Tibial nerve (tissue), 3 donors: ENCODE data around the gene LRRC30.

ENCODE experiments used
- POLR2A ChIP-seq, 2 donors: fragments of 450-650 bp; IDR thresholded peaks; one replicate each; pipeline ENCODE4 v1.6.1; 2017; ENCODE audit warnings: antibody characterized with exemption in 2 of 2, mild to moderate bottlenecking in 2 of 2, moderate library complexity in 2 of 2
- TF ChIP-seq, protein P1 (sequence below), 5 experiments: fragments of 200-600 bp in 3 of 5; fragments of 450-650 bp in 2 of 5; sonication (generic) in 3 of 5; IDR thresholded peaks; one replicate each; pipeline ENCODE4 v1.5.1; 2016 to 2019; ENCODE audit warnings: antibody characterized with exemption in 5 of 5, mild to moderate bottlenecking in 3 of 5, moderate library complexity in 2 of 5

GRCh38 chr18:7190547-7191156 is 40.2 kb upstream of the LRRC30 start:
- no peak for TF ChIP-seq POLR2A (IDR thresholded peaks at IDR 0.05)
- TF ChIP-seq, protein P1, sequence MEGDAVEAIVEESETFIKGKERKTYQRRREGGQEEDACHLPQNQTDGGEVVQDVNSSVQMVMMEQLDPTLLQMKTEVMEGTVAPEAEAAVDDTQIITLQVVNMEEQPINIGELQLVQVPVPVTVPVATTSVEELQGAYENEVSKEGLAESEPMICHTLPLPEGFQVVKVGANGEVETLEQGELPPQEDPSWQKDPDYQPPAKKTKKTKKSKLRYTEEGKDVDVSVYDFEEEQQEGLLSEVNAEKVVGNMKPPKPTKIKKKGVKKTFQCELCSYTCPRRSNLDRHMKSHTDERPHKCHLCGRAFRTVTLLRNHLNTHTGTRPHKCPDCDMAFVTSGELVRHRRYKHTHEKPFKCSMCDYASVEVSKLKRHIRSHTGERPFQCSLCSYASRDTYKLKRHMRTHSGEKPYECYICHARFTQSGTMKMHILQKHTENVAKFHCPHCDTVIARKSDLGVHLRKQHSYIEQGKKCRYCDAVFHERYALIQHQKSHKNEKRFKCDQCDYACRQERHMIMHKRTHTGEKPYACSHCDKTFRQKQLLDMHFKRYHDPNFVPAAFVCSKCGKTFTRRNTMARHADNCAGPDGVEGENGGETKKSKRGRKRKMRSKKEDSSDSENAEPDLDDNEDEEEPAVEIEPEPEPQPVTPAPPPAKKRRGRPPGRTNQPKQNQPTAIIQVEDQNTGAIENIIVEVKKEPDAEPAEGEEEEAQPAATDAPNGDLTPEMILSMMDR (IDR thresholded peaks at IDR 0.05) = no peak
